OCI-LY7 (cell line): ENCODE data around the gene TNS3. TPM values are rescaled to one million over a fixed set of nuclear protein-coding genes. Genes with fewer than 3 reads are reported as not detected.

Source experiments
- BruUV-seq: library from RNA; stranded (reverse); fragments of 400-500 nt; replicated peaks from 2 replicates; lab custom pipeline; 2021; lab: Mats Ljungman, UMichigan
- CTCF ChIA-PET: fragments of 300-600 bp; sonication (Branson Sonifier 250); formaldehyde crosslinking; loops from one replicate; lab custom pipeline; 2022; ENCODE audit warnings: antibody characterized with exemption; ENCODE audit not compliant: unreplicated experiment; lab: Charles Lee
- POLR2A ChIA-PET: fragments of 300-600 bp; sonication (Branson Sonifier 250); formaldehyde crosslinking; loops from one replicate; lab custom pipeline; 2022; ENCODE audit warnings: antibody characterized with exemption; lab: Charles Lee
- DNase-seq: peaks from one replicate; pipeline ENCODE4 v3.0.0-alpha.2; 2015; ENCODE audit warnings: low spot score
- H2AFZ ChIP-seq: fragments of 200-600 bp; sonication (generic), shearing (Covaris generic); 2 replicates; pipeline ENCODE4 v1.6.1; 2014; ENCODE audit warnings: mild to moderate bottlenecking, antibody characterized with exemption, low read length, moderate library complexity
- H3K27ac ChIP-seq: fragments of 200-600 bp; sonication (generic); 2 replicates; pipeline ENCODE4 v1.5.1; 2014; ENCODE audit warnings: mixed run types, low read depth, mild to moderate bottlenecking, moderate library complexity, low read length, inconsistent platforms; ENCODE audit not compliant: poor library complexity, severe bottlenecking
- H3K36me3 ChIP-seq: fragments of 200-600 bp; sonication (generic); 2 replicates; pipeline ENCODE4 v1.6.1; 2014; ENCODE audit warnings: mild to moderate bottlenecking, antibody characterized with exemption, low read length, moderate library complexity, mixed read lengths; ENCODE audit not compliant: insufficient read depth
- H3K4me1 ChIP-seq: fragments of 200-600 bp; sonication (generic); 2 replicates; pipeline ENCODE4 v1.5.1; 2014; ENCODE audit warnings: mild to moderate bottlenecking, low read length; ENCODE audit not compliant: insufficient read depth, poor library complexity, severe bottlenecking
- H3K4me2 ChIP-seq: fragments of 200-600 bp; sonication (generic); 2 replicates; pipeline ENCODE4 v1.6.1; 2014; ENCODE audit warnings: mild to moderate bottlenecking, low read length
- H3K4me3 ChIP-seq: fragments of 200-600 bp; sonication (generic); 2 replicates; pipeline ENCODE4 v1.5.1; 2014; ENCODE audit warnings: mild to moderate bottlenecking, low read depth, low read length; ENCODE audit not compliant: poor library complexity, severe bottlenecking
- H3K79me2 ChIP-seq: fragments of 200-600 bp; sonication (generic); 2 replicates; pipeline ENCODE4 v1.6.1; 2016; ENCODE audit warnings: low read depth, mild to moderate bottlenecking, low read length, moderate library complexity, mixed read lengths; ENCODE audit not compliant: insufficient read depth
- H3K9me2 ChIP-seq: fragments of 200-600 bp; sonication (generic); 2 replicates; pipeline ENCODE4 v1.6.1; 2016; ENCODE audit warnings: mild to moderate bottlenecking, low read length, mixed read lengths; ENCODE audit not compliant: insufficient read depth
- H3K9me3 ChIP-seq: fragments of 200-600 bp; sonication (generic); 2 replicates; pipeline ENCODE4 v1.6.1; 2014; ENCODE audit warnings: mild to moderate bottlenecking, mixed run types, low read length, mixed read lengths
- H4K20me1 ChIP-seq: fragments of 200-600 bp; sonication (generic); 2 replicates; pipeline ENCODE4 v1.6.1; 2014; ENCODE audit warnings: mild to moderate bottlenecking, antibody characterized with exemption, low read length, moderate library complexity, mixed read lengths; ENCODE audit not compliant: insufficient read depth
- CTCF ChIP-seq: fragments of 200-600 bp; sonication (generic); conservative IDR thresholded peaks from 2 replicates; pipeline ENCODE4 v1.5.1; 2014; ENCODE audit warnings: mild to moderate bottlenecking, antibody characterized with exemption, low read length, moderate library complexity, mixed read lengths
- EZH2phosphoT487 ChIP-seq: fragments of 200-600 bp; sonication (generic); IDR thresholded peaks from 2 replicates; pipeline ENCODE4 v1.6.1; 2018; ENCODE audit warnings: low read depth, borderline replicate concordance, mild to moderate bottlenecking, mixed run types, antibody characterized with exemption, low read length, moderate library complexity, mixed read lengths
- intact Hi-C: fragments of 100-400 bp; cut with micrococcal nuclease; formaldehyde crosslinking; loops from one replicate; pipeline ENCODE4 v1.10.0; 2022; ENCODE audit not compliant: unreplicated experiment
- total RNA-seq, 2 experiments: library from RNA; depleted of rRNA in 1 of 2; stranded (reverse); fragments of >200 nt in 1 of 2; shearing (Covaris generic) in 1 of 2; gene quantifications; 2 replicates each; pipeline ENCODE4 v1.2.3, GENCODE V29; 2014 to 2022

The TNS3 gene
- total RNA-seq, 2 experiments from 2014 or later: 9.5 to 42.1 TPM

DNA sequence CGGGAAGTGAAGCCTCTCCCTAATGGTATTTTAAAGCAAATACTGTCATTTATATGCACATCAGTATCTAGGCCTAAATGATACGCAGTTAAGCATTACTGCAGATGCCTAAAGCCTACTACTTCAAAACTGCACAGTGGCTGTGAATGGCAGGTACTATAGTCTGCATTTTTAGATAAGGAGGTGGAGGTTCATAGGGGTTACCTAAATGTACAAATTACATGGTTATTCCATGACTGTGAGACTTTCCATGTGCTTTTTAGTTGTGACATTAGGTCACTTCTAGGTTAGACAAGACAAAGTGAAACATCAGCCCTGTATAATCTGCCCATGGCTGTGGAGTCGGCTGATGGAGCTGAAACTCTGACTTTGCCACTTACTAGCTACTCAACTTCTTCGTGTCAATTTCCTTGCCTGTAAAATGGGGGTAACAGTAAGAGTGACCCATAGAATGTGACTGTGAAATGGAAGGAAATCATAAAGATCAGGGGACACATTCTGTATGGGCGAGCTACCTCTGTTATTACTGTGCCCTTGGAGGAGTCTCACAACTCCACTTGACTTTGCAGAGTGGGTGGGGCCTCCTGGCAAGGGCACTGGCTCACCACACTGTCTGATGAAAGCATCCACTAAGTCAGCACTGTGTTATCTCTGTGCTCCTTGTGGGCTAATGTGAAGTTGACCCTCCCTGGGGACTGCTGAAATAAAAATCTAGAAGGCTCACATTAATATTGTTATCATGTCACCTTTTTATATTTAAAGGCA lies 239.4 kb downstream of the TNS3 start:
- Histone ChIP-seq H4K20me1 (no peaks in the 10 kb centered on the region), H3K9me3 (no peaks in the 10 kb centered on the region), H3K27ac (no peak overlapping the region), H3K36me3 (no peaks in the 10 kb centered on the region), H3K79me2 (no peaks in the 10 kb centered on the region), H3K9me2 (no peaks in the 10 kb centered on the region), H3K4me3 (no peak overlapping the region), H3K4me1 (no peaks in the 10 kb centered on the region), H2AFZ (no peak overlapping the region), H3K4me2 (no peak overlapping the region)
- TF ChIP-seq CTCF: no peak
- no peak for TF ChIP-seq EZH2phosphoT487
- intact Hi-C loops: no loop called here
- no TSS peak for BruUV-seq
- CTCF ChIA-PET: no interaction called here
- POLR2A ChIA-PET: interaction anchor here (1.1 kb wide), 1 partner anchor 54 kb away, joined by 3 read pairs; no protein-coding TSS in a partner anchor
- DNase-seq: no peak

DNA sequence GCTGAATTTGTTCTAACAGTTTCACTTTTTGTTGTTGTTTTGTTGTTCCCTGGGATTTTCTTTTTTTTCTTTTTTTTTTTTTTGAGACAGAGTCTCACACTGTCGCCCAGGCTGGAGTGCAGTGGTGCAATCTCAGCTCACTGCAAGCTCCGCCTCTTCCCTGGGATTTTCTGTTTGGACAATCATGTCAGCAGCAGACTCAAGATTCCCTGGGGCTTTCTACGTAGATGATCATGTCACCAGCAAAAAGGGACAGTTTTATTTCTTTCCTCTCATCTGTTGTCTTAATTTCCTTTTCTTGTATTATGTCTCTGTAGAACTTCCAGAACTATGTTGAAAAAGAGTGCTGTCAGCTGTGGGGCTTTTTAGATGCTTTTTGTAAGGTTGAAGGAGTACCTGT lies 241.4 kb downstream of the TNS3 start:
- Histone ChIP-seq H3K36me3 (no peaks in the 10 kb centered on the region), H3K4me2 (no peak overlapping the region), H4K20me1 (no peaks in the 10 kb centered on the region), H3K9me2 (no peaks in the 10 kb centered on the region), H3K4me1 (no peaks in the 10 kb centered on the region), H3K4me3 (no peak overlapping the region), H2AFZ (no peak overlapping the region), H3K27ac (no peak overlapping the region), H3K9me3 (no peaks in the 10 kb centered on the region), H3K79me2 (no peaks in the 10 kb centered on the region)
- ChIA-PET CTCF (no interaction called here), POLR2A (no interaction called here)
- no TSS peak for BruUV-seq
- TF ChIP-seq CTCF: no peak
- TF ChIP-seq EZH2phosphoT487: no peak
- DNase-seq: no peak
- intact Hi-C loops: no loop called here

GRCh38 chr7:47338026-47338425 lies 243.9 kb downstream of the TNS3 start:
- no TSS peak for BruUV-seq

More at GRCh38 chr7:47338026-47338425, 243.9 kb downstream of the TNS3 start:
- H4K20me1 ChIP-seq: no peaks in the 10 kb centered on the region
- no peaks in the 10 kb centered on the region for H3K9me3 ChIP-seq
- TF ChIP-seq CTCF (no peak), EZH2phosphoT487 (no peak)
- H3K36me3 ChIP-seq: no peaks in the 10 kb centered on the region
- no peaks in the 10 kb centered on the region for H3K9me2 ChIP-seq
- no peak overlapping the region for H3K27ac ChIP-seq
- no peak overlapping the region for H3K4me2 ChIP-seq
- H3K4me1 ChIP-seq: no peaks in the 10 kb centered on the region
- POLR2A ChIA-PET: no interaction called here
- DNase-seq: no peak
- no peaks in the 10 kb centered on the region for H3K79me2 ChIP-seq
- CTCF ChIA-PET: no interaction called here
- no peak overlapping the region for H2AFZ ChIP-seq
- H3K4me3 ChIP-seq: no peak overlapping the region
- intact Hi-C loops: no loop called here
